Sciatic nerve (tissue), 2 donors: ENCODE measurements around the gene DIAPH3. TPM values are rescaled to one million over a fixed set of nuclear protein-coding genes. Genes with fewer than 3 reads are reported as not detected.

ENCODE experiments used
- ATAC-seq: fragments of 200-7000 bp; cut with Tn5 transposase; one replicate; pipeline ENCODE4 v1.9.1; 2020; ENCODE audit warnings: mild to moderate bottlenecking, moderate library complexity
- DNase-seq: peaks from one replicate; pipeline ENCODE4 v3.0.0-alpha.2; 2020; ENCODE audit warnings: low spot score
- intact Hi-C: fragments of 100-400 bp; cut with DNase I; formaldehyde crosslinking; loops from one replicate; pipeline ENCODE4 v1.14.2; 2022
- total RNA-seq: library from RNA; stranded (reverse); fragmentation: NEBNext Ultra II Directional; extraction: Animal tissue kit (Norgen Biotek cat#: 25700); gene quantifications from one replicate; pipeline ENCODE4 v1.2.1, GENCODE V29; 2021
- donor health status: DM: no; HTN: no; CAD: no.
- donor health status: DM: no; HTN: no; CAD: no.

The DIAPH3 gene
- total RNA-seq, 1 donor from 2014 or later, result 0.31 TPM

DNA sequence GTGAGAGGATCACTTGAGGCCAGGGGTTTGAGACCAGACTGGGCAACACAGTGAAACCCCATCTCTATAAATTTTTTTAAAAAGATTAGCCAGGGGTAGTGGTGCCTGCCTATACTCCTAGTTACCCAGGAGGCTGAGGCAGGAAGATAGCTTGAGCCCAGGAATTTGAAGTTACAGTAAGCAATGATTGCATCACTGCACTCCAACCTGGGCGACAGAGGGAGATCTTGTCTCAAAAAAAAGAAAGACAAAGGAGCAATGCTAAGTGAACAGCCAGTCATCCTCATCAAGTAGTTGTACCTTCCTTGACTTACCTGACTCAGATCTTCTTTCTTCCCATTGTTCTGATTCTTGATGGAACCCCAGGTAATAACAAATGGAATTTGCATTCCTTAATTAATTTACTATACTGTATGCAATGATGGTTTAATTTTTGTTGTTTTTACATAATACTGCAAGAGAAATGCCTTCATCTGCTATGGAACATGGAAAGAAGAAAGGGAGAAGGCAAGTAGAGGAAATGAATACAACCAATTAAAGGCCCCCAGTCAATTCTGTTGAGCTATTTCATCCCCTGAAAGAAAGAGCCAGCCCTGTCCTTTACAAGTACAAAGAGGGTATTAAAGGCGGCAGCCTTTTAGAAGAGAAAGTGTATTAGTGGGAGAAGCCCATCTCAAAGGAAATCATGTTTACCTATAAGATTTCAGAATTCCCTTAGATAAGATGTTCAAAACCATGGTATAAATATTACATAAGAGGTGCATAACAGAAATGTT is 316.7 kb downstream of the DIAPH3 start:
- no peak for ATAC-seq

DNA sequence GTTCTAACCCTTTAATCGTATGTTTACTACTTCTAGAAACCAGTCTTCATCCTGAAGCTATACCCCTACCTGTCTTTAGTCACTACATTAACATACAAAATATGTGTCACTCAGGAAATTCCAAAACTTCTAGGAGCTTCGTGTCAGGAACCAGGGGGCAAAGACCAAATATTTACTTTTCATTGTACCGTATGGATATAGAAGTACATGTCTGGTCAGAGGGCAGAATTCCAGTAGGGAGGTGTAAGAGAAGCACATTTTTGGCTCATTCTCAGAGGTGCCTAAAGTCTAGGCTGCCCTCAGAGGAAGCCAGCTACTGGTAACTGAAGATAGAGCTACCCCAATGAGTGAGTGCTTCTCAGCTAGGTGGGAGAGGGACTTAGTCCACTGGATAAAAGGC is 320.7 kb downstream of the DIAPH3 start:
- no peak for ATAC-seq
- DNase-seq, result no peak
- intact Hi-C loops, result no loop called here

More for the DNA sequence above, 316.7 kb downstream of the DIAPH3 start:
- intact Hi-C loops, result no loop called here
- no peak for DNase-seq

DNA sequence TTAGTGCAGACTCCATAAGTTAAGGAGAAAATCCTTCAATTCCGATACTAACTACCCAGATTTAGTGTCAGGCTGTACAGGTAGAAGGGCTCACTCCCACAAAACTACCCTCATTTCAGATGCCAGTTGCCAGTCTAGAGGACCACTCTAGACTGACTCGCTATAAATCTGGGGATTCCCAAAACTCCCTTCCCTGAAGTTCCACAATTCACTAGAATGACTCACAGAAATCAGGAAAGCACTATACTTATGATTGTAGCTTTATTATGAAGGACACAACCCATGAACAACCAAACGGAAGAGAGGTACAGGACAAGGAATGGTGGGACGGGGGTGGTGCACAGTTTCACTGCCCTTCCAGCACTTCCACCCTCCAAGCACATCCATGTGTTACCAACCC is 321.2 kb downstream of the DIAPH3 start:
- DNase-seq (no peak), ATAC-seq (no peak)
- intact Hi-C loops, result no loop called here

DNA sequence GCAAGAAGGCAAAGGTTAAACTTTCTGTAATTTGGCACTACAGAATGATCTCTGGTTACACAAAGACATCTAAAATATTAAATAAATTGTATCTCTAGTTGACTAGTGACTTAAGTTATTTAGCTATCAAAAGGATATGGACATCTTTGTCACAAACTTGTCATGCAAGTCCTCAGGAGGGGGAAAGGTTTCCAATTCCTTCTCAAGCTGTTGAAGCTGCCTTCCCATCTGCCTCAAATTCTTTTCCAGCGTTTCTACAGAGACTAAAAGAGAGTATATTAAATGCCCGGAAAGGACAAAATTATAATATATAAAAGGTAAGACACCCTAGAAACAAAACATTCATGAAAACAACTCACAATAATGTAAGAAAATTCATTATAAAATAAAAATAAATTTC is 324.5 kb downstream of the DIAPH3 start:
- DNase-seq, result no peak
- intact Hi-C loops, result no loop called here
- no peak for ATAC-seq

DNA sequence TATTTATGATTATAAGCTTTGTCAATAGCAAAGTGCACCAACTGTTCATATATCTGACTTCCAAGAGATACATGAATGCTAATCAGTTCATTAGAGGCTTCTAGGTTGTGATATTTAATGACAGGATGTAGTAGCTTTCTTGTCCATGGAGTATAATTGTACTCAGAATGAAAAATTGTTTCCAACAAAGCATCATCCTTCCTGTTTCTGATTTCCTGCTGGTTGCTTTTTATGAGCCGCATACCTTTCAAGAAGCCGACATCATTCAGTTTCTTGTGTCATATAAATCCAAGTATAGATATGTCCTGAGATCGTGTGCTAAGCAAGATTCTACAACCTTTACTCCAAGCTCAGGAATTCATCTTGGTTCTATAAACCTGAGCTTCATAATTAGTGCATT is 326.6 kb downstream of the DIAPH3 start:
- intact Hi-C loops, result no loop called here
- DNase-seq (no peak), ATAC-seq (no peak)

DNA sequence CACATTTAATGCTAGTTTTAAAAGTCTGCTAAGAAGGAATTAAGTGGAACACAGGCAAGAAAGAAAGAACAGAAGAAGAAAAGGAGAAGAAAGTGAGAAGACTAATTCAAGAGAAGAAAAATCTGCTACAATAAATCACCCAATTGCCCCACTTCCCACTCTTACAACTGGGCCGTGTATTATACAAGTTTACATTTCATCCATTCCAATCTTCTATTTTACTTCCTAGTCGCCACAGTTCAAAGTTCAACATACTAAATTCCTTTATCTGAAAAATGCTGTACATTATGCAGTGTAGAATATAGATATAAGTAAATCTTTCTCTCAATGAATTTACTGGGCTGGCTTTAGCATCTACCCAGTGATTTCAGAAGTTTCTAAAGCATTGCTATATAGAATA is 328.2 kb downstream of the DIAPH3 start:
- ATAC-seq (no peak), DNase-seq (no peak)
- intact Hi-C loops, result no loop called here

DNA sequence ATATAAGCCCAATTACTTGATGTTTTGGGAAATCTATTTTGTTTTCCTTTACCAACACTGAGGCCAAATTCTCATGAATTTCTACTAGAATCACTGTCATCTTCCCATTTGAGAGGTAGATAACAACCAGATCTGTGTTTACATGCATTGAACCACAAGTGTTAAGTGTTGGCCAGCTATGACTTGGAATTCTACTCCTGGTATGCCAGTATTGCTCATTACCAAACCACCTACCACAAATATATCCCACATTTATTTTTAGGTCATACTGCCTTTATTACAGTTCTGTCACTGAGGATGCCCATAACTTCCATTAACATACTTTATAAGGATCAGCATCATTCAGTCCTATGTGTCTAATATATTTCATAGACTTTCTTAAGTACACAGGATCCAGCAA is 328.9 kb downstream of the DIAPH3 start:
- intact Hi-C loops, result no loop called here

DNA sequence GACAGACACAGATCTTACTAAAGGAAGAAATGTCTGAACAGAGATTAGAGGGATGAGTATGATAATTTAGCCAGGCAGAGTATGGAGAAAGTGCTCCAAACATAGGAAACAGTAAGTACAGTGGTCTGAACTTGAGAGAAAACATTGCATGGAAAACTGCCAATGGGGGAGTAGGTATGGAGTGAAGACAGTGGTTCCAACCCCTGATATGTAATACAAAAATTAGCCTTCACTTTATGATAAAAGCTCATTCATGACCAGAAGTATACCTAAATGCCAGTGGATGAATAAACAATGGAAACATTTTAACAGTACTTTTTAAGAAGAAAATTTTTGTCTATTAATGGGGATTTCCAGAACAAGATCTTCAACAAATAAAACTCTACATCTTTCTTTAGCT is 334.0 kb downstream of the DIAPH3 start:
- DNase-seq, result no peak
- intact Hi-C loops, result no loop called here
- ATAC-seq, result no peak

More for the DNA sequence above, 328.9 kb downstream of the DIAPH3 start:
- ATAC-seq, result no peak
- DNase-seq, result no peak

DNA sequence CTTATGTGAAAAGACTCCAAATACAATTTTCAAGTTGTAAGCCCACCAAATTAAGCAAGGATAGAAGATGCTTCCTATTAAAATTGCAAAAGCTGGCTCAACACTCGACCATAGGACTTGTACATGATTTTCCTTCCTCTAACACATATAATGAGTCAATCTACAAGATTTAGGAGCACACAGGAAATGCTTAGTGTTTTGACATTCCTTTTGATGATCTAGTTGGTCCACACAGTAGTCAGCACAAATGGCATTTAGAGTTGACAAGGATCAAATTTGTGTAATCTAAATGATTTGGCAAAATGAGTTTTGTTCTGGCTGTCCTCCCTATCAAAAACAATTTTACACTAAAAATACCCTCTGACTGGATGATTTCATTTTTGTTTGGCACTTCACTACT is 340.2 kb downstream of the DIAPH3 start:
- no peak for ATAC-seq
- intact Hi-C loops, result no loop called here
- no peak for DNase-seq

DNA sequence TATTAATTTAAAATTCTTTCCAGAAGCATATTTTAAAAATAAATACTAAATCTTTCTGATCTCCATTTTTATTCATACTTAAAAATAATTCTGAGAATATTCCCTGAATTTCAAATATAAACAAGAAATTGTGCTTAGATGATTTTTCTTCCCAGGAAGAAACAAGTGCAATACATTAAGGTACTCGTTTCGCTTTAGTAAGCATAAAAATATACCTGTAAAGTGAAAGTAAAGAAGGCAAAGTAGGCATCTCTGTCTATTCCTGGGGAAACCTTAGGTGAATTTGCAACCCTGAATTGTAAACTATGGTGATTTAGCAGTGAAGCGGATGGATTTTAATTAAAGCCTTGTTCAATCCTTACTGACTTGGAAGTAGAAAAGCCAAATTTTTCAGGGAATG is 354.2 kb downstream of the DIAPH3 start:
- ATAC-seq, result no peak
- intact Hi-C loops, result no loop called here
- DNase-seq, result no peak

DNA sequence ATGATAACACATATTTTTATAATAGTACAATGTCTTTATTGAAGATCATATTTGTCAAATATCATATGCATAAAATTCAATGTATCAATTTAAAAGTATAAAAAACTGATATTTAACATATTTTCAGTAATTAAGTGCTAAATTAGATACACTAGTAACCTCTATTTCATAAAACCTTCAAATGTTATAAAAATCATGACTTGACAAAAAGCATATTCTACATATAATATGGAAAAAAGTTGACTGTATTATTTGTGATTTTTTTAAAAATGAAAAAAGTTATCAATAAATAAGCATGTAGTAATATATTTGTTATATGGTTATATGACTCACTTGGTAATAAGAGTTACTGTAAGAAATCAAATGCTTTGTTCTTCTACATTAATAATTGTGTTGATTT is 356.9 kb downstream of the DIAPH3 start:
- intact Hi-C loops, result no loop called here
- no peak for DNase-seq
- ATAC-seq, result no peak

DNA sequence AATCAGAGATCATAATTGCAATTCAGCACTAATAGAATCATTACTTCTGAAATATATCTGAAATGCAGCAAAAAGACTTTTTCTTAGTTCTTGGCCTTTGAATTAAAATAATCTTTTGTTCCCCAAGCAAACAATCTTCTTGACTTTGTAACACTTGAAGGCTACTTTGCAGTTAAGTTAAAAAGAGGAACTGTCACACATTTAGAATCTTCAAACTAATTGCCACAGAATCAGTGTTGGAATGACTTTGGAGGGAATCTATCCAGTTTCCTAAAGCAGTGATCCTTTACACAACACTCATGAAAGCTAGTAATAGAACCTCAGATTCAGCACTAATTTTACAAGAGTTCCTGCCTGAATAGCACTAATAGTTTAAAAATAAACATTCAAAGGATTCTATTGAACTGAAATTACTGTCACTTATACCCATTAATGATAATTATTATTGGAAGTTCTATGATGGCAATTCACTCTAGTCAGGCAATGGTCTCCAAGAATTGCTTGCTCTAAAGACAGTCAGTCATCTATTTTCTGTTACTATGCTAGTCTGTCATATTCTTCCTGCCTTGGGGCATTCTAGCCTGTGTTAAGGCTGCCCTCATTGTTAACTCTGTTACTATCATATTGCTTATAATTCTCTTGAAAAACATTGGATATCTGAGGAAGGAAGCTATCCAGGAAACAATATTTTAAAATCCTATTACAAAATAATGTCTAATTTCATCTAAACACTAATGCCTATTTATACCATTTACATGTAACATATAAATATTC is 362.4 kb downstream of the DIAPH3 start:
- no peak for ATAC-seq
- no peak for DNase-seq
- intact Hi-C loops, result no loop called here

DNA sequence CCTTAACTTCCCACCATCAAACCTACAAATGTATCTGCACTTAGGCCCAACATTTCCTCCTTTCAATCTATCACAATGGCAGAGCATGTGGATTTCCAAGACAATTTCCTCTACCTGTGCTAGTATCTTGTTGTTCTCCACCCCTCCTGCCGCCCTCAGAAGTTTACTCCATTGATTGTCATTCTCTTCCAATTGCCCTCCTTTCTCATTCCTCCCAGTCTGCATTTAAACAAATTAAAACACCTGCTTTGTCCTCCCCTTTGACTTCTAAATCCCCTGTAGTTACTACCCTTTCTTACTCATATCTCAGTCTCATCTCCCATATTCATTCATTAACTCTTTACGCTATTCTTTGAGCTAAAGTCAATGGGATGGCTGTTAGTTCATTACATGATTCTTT is 370.6 kb downstream of the DIAPH3 start:
- DNase-seq, result no peak
- no peak for ATAC-seq
- intact Hi-C loops, result no loop called here

DNA sequence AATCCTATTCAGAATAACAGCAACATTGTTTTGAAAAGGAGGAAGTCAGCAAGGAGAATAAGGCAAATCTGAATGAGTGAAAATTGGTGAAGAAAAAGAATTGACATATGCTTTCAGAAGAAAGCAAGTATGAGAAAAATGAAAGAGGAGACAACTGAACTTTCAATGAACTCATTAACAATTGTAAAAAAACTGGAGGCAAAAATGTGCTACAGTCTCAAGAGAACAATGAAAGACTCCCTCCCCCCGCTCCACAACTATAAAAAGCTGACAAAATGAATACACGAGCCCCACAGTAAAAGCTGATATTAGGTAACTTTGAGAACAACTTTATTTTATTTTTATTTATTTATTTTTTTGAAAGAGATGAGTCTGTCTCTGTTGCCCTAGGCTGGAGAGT is 373.1 kb downstream of the DIAPH3 start:
- intact Hi-C loops, result no loop called here
- ATAC-seq (no peak), DNase-seq (no peak)

DNA sequence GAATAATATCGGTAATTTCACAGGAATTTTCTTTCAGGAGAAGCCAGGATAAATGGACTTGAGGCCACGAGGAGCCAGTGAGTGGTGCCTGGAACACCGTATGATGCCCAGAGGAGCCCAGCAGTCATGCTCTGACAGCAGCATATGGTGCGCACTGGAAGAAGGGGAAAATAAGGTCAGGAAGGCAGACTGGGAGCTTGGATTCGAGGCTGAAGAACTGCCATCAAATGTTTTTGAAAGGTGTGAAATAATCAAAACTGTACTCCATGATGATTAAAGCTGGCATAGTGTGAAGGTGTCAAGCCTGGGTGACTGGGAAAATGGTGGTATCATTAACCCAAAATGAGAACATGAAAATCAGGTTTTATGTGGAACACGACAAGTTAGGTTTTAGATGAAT is 374.2 kb downstream of the DIAPH3 start:
- no peak for DNase-seq
- no peak for ATAC-seq
- intact Hi-C loops, result no loop called here

DNA sequence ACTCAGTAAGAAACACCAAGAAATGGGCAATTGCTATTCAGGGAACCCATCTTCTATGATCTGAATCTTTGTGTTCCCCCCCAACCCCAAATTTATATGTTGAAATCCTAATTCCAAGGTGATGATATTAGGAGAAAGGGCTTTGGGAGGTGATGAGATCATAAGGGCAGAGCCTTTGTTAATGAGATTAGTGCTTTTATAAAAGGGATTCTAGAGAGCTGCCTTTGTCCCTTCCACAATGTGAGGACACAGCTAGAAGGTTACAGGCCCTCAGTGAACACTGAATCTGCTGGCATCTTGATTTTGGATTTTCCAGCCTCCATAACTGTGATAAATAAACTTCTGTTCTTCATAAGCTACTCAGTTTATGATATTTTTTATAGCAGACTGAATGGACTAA is 376.0 kb downstream of the DIAPH3 start:
- ATAC-seq, result no peak
- no peak for DNase-seq
- intact Hi-C loops, result no loop called here

DNA sequence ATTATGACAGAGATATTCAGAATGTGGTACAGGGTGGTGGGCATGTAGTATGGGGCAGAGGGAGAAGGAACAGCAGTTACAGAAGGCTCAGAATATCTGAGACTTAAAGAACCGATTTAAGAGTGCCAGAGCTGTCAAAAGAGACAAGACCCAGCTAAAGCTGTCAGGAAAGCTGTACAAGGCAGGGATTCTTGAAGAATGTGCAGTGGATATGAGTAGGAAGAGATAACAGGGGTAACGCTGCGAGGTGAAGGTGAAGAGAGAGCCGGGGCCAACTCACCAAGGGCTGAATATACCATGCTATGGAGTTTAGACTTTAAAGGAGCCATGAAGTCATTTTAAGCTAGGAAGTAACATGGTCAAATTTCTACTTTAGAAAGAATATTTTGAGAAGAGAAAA is 381.0 kb downstream of the DIAPH3 start:
- DNase-seq, result no peak
- intact Hi-C loops, result no loop called here

DNA sequence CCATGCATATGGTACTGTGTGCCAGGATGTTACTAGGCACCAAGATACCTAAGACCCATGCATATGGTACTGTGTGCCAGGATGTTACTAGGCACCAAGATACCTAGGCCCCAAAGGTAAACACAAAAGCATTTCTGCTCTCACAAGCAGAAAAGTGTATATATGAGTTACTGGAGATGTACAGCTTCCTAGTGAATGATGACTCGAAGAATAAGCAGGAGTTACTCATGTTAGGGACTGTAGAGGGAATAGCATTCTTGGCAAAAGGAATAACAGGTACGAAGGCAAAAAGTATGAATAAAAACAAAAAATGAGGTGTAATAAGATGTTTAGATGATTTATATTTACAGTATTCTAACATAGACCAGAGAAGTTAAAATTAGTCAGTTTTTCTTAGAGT is 383.7 kb downstream of the DIAPH3 start:
- DNase-seq (no peak), ATAC-seq (no peak)
- intact Hi-C loops, result no loop called here

More for the DNA sequence above, 381.0 kb downstream of the DIAPH3 start:
- ATAC-seq, result no peak

DNA sequence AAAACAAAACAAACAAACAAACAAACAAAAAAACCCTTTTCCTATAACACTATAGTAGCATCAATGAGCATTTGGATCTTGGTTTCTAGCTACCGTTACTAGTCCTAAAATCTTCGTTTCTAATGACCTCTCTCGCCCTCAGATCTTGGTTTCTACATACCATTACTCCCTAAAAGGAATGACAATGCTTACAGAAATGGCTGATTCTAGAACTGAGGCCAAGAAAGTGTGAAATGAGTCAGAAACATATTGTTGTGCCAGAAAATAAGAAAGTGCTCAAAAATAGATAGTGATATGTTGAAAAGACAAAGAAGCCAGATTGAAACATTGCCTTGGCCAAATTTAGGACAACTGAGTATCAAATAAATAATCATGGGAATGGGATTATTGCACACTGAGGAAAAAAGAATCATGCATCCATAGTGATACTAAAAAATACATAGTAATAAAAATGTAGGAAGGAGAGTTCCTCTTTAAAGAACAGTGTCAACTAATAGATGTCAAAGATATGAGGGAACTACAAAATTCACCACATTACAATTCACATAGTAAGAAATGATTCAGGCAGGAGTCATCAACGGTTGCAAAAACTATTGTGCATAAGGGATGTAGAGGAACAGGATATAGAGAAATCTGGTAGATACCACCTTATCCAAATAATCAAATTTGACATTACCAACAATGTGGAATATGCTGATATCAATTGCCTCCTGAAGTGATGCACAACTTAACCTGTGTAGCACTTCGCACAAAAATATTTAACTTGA is 386.6 kb downstream of the DIAPH3 start:
- ATAC-seq (no peak), DNase-seq (no peak)
- intact Hi-C loops, result no loop called here

DNA sequence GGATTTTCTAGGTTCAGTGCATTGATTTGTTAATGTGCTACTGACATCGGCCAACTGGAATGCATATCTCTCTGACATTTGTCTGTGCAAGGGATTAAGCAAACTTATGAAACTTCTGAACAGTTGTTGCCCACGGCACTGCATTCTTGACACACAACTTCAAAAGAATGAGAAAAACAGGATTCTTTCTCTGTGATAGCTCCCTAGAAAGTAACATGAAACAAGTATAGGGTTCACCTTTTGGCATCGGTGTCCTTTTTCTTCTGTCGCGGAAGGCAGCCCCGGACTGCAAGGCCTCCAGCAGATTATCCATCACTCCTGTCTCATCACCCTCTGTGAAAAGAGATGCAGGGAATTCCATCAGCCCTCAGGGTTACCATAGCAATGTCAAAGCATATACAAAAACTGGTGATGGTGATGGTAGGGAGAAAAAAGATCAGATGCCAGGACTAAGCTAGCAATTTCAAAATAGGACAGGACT is 389.2 kb downstream of the DIAPH3 start:
- intact Hi-C loops, result no loop called here
- ATAC-seq, result no peak

More for the DNA sequence above, 389.2 kb downstream of the DIAPH3 start:
- no peak for DNase-seq
